CD14-positive monocyte (primary cell): ENCODE data around the gene EXOC4. TPM values are rescaled to one million over a fixed set of nuclear protein-coding genes. Genes with fewer than 3 reads are reported as not detected.

Experiments used
- DNase-seq, 3 donors: peaks; one replicate each; pipeline ENCODE4 v3.0.0-alpha.2; 2011 to 2022
- H2AFZ ChIP-seq: 2 replicates; pipeline ENCODE4 v1.6.0; 2012; ENCODE audit warnings: mild to moderate bottlenecking, low read depth, low read length, inconsistent platforms; ENCODE audit not compliant: insufficient read depth, poor library complexity, severe bottlenecking
- H3K27ac ChIP-seq, 2 donors: 1 replicate in 1 of 2; 2 replicates in 1 of 2; pipeline ENCODE4 v1.5.1; 2012 to 2013; ENCODE audit warnings: low read length in 2 of 2, control low read depth in 1 of 2, inconsistent platforms in 1 of 2, low read depth in 1 of 2, mild to moderate bottlenecking in 1 of 2
- H3K27me3 ChIP-seq, 2 donors: one replicate each; pipeline versions ENCODE4 v1.6.0 to v1.6.1; 2011 to 2013; ENCODE audit warnings: low read length in 2 of 2; ENCODE audit not compliant: control insufficient read depth in 2 of 2, insufficient read depth in 2 of 2
- H3K36me3 ChIP-seq, 2 donors: replicated peaks in 1 of 2; 1 replicate in 1 of 2; 2 replicates in 1 of 2; pipeline versions ENCODE4 v1.5.1 to v1.6.1; 2012 to 2013; ENCODE audit warnings: low read length in 2 of 2, control low read depth in 1 of 2, inconsistent platforms in 1 of 2, mild to moderate bottlenecking in 1 of 2; ENCODE audit not compliant: insufficient read depth in 2 of 2, control insufficient read depth in 1 of 2
- H3K4me1 ChIP-seq, 2 donors: 1 replicate in 1 of 2; 2 replicates in 1 of 2; pipeline versions ENCODE4 v1.5.1 to v1.6.1; 2012 to 2013; ENCODE audit warnings: low read length in 2 of 2, control low read depth in 1 of 2, inconsistent platforms in 1 of 2, mild to moderate bottlenecking in 1 of 2, moderate library complexity in 1 of 2; ENCODE audit not compliant: insufficient read depth in 2 of 2, control insufficient read depth in 1 of 2
- H3K4me2 ChIP-seq: replicated peaks from 2 replicates; pipeline ENCODE3; 2012; ENCODE audit warnings: low read length, moderate library complexity, mild to moderate bottlenecking; ENCODE audit not compliant: poor library complexity, severe bottlenecking; ENCODE audit errors: extremely low read depth
- H3K4me3 ChIP-seq, 3 experiments: fragments of 200-600 bp in 1 of 3; sonication (generic) in 1 of 3; replicated peaks in 1 of 3; 1 replicate in 2 of 3; 2 replicates in 1 of 3; pipeline ENCODE4 v1.5.1; 2011 to 2013; ENCODE audit warnings: low read length in 3 of 3, mild to moderate bottlenecking in 3 of 3, control low read depth in 2 of 3, low read depth in 2 of 3, inconsistent platforms in 1 of 3, moderate library complexity in 1 of 3
- H3K79me2 ChIP-seq: 2 replicates; pipeline ENCODE4 v1.6.0; 2012; ENCODE audit warnings: mild to moderate bottlenecking, control low read depth, inconsistent platforms, low read length, moderate library complexity; ENCODE audit not compliant: insufficient read depth
- H3K9ac ChIP-seq: 2 replicates; pipeline ENCODE4 v1.6.0; 2017; ENCODE audit warnings: low read length, mild to moderate bottlenecking; ENCODE audit not compliant: insufficient read depth, poor library complexity, severe bottlenecking
- H3K9me3 ChIP-seq, 2 donors: replicated peaks in 1 of 2; 1 replicate in 1 of 2; 2 replicates in 1 of 2; pipeline versions ENCODE4 v1.5.1 to v1.6.1; 2012 to 2013; ENCODE audit warnings: low read length in 2 of 2, control low read depth in 1 of 2; ENCODE audit not compliant: control insufficient read depth in 1 of 2, insufficient read depth in 1 of 2
- H4K20me1 ChIP-seq: 2 replicates; pipeline ENCODE4 v1.6.0; 2012; ENCODE audit warnings: mild to moderate bottlenecking, low read length, control low read depth, moderate library complexity; ENCODE audit not compliant: insufficient read depth
- H3K27ac Mint-ChIP-seq, 7 donors: one replicate each; pipeline ENCODE4 v1.8.0; 2020; ENCODE audit warnings: mild to moderate bottlenecking in 7 of 7, mixed read lengths in 7 of 7, moderate library complexity in 6 of 7, inconsistent platforms in 2 of 7
- H3K27me3 Mint-ChIP-seq, 3 donors: one replicate each; pipeline ENCODE4 v1.8.0; 2021 to 2022; ENCODE audit warnings: low read depth in 3 of 3, mild to moderate bottlenecking in 3 of 3, mixed read lengths in 3 of 3, moderate library complexity in 3 of 3, inconsistent platforms in 1 of 3
- H3K36me3 Mint-ChIP-seq, 2 donors: one replicate each; pipeline ENCODE4 v1.8.0; 2020; ENCODE audit warnings: mixed read lengths in 2 of 2, inconsistent platforms in 1 of 2, mild to moderate bottlenecking in 1 of 2
- H3K4me1 Mint-ChIP-seq: one replicate; pipeline ENCODE4 v1.8.0; 2020; ENCODE audit warnings: mild to moderate bottlenecking, mixed read lengths
- H3K4me3 Mint-ChIP-seq, 2 donors: one replicate each; pipeline ENCODE4 v1.8.0; 2020; ENCODE audit warnings: mild to moderate bottlenecking in 2 of 2, mixed read lengths in 2 of 2, moderate library complexity in 1 of 2
- H3K9me3 Mint-ChIP-seq, 7 donors: one replicate each; pipeline ENCODE4 v1.8.0; 2020 to 2022; ENCODE audit warnings: mixed read lengths in 7 of 7, mild to moderate bottlenecking in 6 of 7, moderate library complexity in 6 of 7, inconsistent platforms in 2 of 7
- WGBS: methylation state at CpG from one replicate; pipeline ENCODE4 v1.1.5; 2013; ENCODE audit warnings: missing lambda C conversion rate; ENCODE audit not compliant: insufficient coverage; 5-methylcytosine and 5-hydroxymethylcytosine counted together
- intact Hi-C, 2 donors: fragments of 100-400 bp; cut with micrococcal nuclease; formaldehyde crosslinking; loops; one replicate each; pipeline versions ENCODE4 v1.15.0 to v1.15.1; 2023
- polyA plus RNA-seq, 3 donors: library from polyadenylated mRNA; depleted of rRNA in 1 of 3; unstranded in 2 of 3; stranded (reverse) in 1 of 3; fragments of 300-500 nt in 2 of 3; fragments of >200 nt in 1 of 3; fragmentation: Illumina TruSeq in 2 of 3; gene quantifications; 1 replicate in 2 of 3; 2 replicates in 1 of 3; pipeline ENCODE4 v1.2.3, GENCODE V29; 2012 to 2021
- TF ChIP-seq, protein P1 (sequence below): fragments of 200-600 bp; IDR thresholded peaks from one replicate; pipeline ENCODE4 v1.8.0; 2022; ENCODE audit warnings: antibody characterized with exemption, mild to moderate bottlenecking

EXOC4 gene
- polyA plus RNA-seq, 3 donors: 20.6 to 22.3 (median 22.3) TPM

DNA sequence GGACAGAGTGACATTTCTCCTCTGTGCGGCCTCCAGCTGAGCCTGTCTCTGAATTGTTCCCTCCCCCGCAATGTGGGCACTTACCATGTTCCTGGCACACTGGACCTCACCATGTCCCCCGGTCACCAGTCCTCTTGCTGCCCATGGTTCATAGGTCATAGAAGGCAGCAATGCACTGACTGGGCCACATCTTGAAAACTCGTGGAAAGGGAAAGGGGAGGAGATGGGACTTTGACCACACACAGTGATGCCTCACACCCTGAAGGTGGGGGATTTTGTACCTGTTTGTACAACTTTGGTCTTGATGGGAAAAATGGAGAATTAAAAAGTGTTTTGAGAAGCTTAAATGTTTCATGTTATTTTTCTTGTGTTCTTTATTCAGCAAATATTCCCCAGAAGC, 812.5 kb downstream of the EXOC4 start:
- H3K27ac ChIP-seq: no peak overlapping the region
- Mint-ChIP-seq H3K9me3 (peaks cover 0 to 3% (median 0%) of the 10 kb centered on the region in 7 donors), H3K27ac (no peak overlapping the region), H3K36me3 (peaks cover 18% of the 10 kb centered on the region in 2 donors), H3K4me1 (no peaks in the 10 kb centered on the region), H3K27me3 (peaks cover 0 to 1% (median 0%) of the 10 kb centered on the region in 3 donors), H3K4me3 (no peak overlapping the region)
- H3K27me3 ChIP-seq: no peaks in the 10 kb centered on the region
- H3K4me3 ChIP-seq: no peak overlapping the region
- no peaks in the 10 kb centered on the region for H4K20me1 ChIP-seq
- intact Hi-C loops: no loop called here
- H3K4me1 ChIP-seq: no peaks in the 10 kb centered on the region
- no peaks in the 10 kb centered on the region for H3K9me3 ChIP-seq
- H3K4me2 ChIP-seq: no peak overlapping the region
- H3K36me3 ChIP-seq: no peaks in the 10 kb centered on the region
- no peak for DNase-seq
- no peak overlapping the region for H3K9ac ChIP-seq
- TF ChIP-seq, protein P1, sequence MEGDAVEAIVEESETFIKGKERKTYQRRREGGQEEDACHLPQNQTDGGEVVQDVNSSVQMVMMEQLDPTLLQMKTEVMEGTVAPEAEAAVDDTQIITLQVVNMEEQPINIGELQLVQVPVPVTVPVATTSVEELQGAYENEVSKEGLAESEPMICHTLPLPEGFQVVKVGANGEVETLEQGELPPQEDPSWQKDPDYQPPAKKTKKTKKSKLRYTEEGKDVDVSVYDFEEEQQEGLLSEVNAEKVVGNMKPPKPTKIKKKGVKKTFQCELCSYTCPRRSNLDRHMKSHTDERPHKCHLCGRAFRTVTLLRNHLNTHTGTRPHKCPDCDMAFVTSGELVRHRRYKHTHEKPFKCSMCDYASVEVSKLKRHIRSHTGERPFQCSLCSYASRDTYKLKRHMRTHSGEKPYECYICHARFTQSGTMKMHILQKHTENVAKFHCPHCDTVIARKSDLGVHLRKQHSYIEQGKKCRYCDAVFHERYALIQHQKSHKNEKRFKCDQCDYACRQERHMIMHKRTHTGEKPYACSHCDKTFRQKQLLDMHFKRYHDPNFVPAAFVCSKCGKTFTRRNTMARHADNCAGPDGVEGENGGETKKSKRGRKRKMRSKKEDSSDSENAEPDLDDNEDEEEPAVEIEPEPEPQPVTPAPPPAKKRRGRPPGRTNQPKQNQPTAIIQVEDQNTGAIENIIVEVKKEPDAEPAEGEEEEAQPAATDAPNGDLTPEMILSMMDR: no peak
- no peaks in the 10 kb centered on the region for H3K79me2 ChIP-seq
- WGBS: 98% methylated on average over 4 of the region's 4 CpGs
- H2AFZ ChIP-seq: no peak overlapping the region

DNA sequence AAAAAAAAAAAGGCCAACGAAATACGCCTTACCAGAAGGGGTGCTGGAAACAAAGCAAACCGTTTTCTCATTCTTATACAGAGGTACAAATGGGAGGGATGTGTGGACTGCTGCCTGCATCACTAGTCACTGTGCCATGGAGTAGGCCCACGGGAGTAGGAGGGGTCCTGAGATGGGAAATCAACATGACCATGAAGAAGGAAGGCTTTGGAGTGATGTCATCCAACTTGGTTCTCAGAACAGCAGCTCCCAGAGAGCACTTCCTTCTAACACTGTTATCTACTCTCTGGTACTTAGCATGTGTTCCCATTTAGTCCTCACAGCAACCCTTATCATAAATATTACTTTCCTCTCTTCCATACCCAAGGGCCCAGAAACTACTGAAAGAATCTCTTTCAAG, 814.3 kb downstream of the EXOC4 start:
- no peaks in the 10 kb centered on the region for H3K4me1 Mint-ChIP-seq
- Histone ChIP-seq H3K4me2 (no peak overlapping the region), H3K27ac (no peak overlapping the region), H3K9ac (no peak overlapping the region), H3K4me1 (no peaks in the 10 kb centered on the region), H3K9me3 (no peaks in the 10 kb centered on the region), H4K20me1 (no peaks in the 10 kb centered on the region), H3K36me3 (no peaks in the 10 kb centered on the region), H2AFZ (no peak overlapping the region), H3K79me2 (no peaks in the 10 kb centered on the region), H3K27me3 (no peaks in the 10 kb centered on the region), H3K4me3 (no peak overlapping the region)
- intact Hi-C loops: no loop called here
- H3K27me3 Mint-ChIP-seq: peaks cover 0 to 1% (median 0%) of the 10 kb centered on the region in 3 donors
- WGBS: no CpG with 5 or more reads among the region's 4 CpGs
- H3K36me3 Mint-ChIP-seq: peaks cover 18 to 22% of the 10 kb centered on the region in 2 donors
- no peak for DNase-seq
- TF ChIP-seq, protein P1: no peak
- peaks cover 0 to 3% (median 0%) of the 10 kb centered on the region in 7 donors for H3K9me3 Mint-ChIP-seq
- peak overlapping the region in 1 of 7 donors; percentile 5 for H3K27ac Mint-ChIP-seq
- H3K4me3 Mint-ChIP-seq: no peak overlapping the region
